ENCODE results near the gene TCEAL9. TPM values are rescaled to one million over a fixed set of nuclear protein-coding genes. Genes with fewer than 3 reads are reported as not detected.

Gene TCEAL9
- total and polyA plus RNA-seq, 2 of the 4 experiments (the other 2 are of a cell fraction), result 20.3 to 111 TPM

DNA sequence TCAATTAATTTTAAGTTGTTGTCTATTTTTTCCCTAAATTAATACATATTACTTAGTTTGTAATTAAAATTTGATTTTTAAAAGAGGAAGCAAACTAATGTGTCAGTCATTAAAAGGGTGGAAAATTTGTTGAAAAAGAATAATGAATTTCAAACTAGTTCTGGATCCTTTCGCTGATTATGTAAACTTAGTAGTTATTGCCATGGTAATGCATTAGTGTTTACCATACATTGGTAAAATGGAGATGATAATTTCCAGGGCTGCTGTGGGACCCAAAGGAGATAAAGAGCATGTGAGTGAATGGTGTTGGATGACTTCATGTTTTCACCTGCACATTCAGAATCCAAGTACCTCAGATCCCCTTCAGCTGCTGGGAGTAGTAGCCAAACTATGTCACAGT lies 26.6 kb downstream of the TCEAL9 start:
- in situ Hi-C loops (cut with MboI; ENCODE audit: low sequenced_read_pairs), result no loop called here
- ATAC-seq (ENCODE audit: low read depth), result no peak
- CTCF ChIA-PET, result interaction anchor here (0.6 kb wide), 1 partner anchor 119 kb away, joined by 4 read pairs; no protein-coding TSS in a partner anchor

More for the DNA sequence above, 26.6 kb downstream of the TCEAL9 start:
- Histone ChIP-seq H3K4me1 (ENCODE audit: control insufficient read depth, insufficient read depth, low read length) (peaks cover 6% of the 10 kb centered on the region), H2BK15ac (ENCODE audit: low read depth, low read length) (no peak overlapping the region), H2AK9ac (replicated peaks; ENCODE audit: low read depth, low read length, poor library complexity) (no peak overlapping the region), H3K9me1 (ENCODE audit: insufficient read depth, low read length) (no peaks in the 10 kb centered on the region), H3K9ac (ENCODE audit: low read depth, low read length) (no peak overlapping the region), H3K4me3 (ENCODE audit: insufficient read depth, low read depth, low read length) (no peak overlapping the region), H4K8ac (ENCODE audit: low read depth in 2 of 2, low read length in 2 of 2) (no peak overlapping the region), H3K23ac (ENCODE audit: low read depth, low read length) (no peak overlapping the region), H3K27ac (ENCODE audit: insufficient read depth, low read length) (no peak overlapping the region), H2BK5ac (ENCODE audit: low read depth, low read length, poor library complexity, severe bottlenecking) (no peak overlapping the region), H4K20me1 (ENCODE audit: insufficient read depth, low read length) (no peaks in the 10 kb centered on the region), H3K56ac (ENCODE audit: extremely low read depth, insufficient read depth, low read length) (no peak overlapping the region), H2BK120ac (ENCODE audit: low read depth, low read length) (no peak overlapping the region), H3K14ac (replicated peaks; ENCODE audit: low read depth, low read length) (no peak overlapping the region), H3K36me3 (ENCODE audit: control insufficient read depth, insufficient read depth, low read length) (peaks cover 5% of the 10 kb centered on the region), H3K18ac (ENCODE audit: low read depth, low read length) (no peak overlapping the region), H3K79me1 (ENCODE audit: low read depth in 1 of 2, low read length in 2 of 2) (no peaks in the 10 kb centered on the region; a peak in 1 of 4 replicates), H4K5ac (ENCODE audit: low read depth, low read length) (no peak overlapping the region), H2AK5ac (ENCODE audit: low read depth, low read length) (no peak overlapping the region), H2BK20ac (ENCODE audit: low read depth, low read length) (no peak overlapping the region), H3K4me2 (ENCODE audit: low read depth, low read length) (no peak overlapping the region), H4K91ac (ENCODE audit: insufficient read depth, low read depth, low read length) (no peak overlapping the region), H3K4ac (ENCODE audit: low read depth, low read length) (no peak overlapping the region), H2AFZ (replicated peaks; ENCODE audit: low read length, poor library complexity) (no peak overlapping the region), H3K9me3 (ENCODE audit: control insufficient read depth, insufficient read depth, low read length) (no peaks in the 10 kb centered on the region), H3K27me3 (ENCODE audit: control insufficient read depth, insufficient read depth, low read length) (no peaks in the 10 kb centered on the region; the same call in 1 of the 2 replicates)
- DNase-seq, result no peak
- POLR2A ChIA-PET (ENCODE audit: unreplicated experiment), result no interaction called here
- 75% methylated on average over 1 of the region's 1 CpG; no CpG with 5 or more reads in 1 of the 2 experiments for WGBS, 2 experiments (ENCODE audit: extremely low coverage in 2 of 2, insufficient read length in 1 of 2)
- intact Hi-C loops (cut with micrococcal nuclease), result no loop called here
- BruUV-seq (replicated peaks), result no TSS peak
- TF ChIP-seq FOS (IDR thresholded peaks at IDR 0.05; ENCODE audit: low read depth, low read length) (no peak), MAFK (IDR thresholded peaks at IDR 0.05; ENCODE audit: low read depth, low read length) (no peak), RCOR1 (IDR thresholded peaks at IDR 0.05; ENCODE audit: insufficient replicate concordance, low read length) (no peak)
- TF ChIP-seq, protein P1, sequence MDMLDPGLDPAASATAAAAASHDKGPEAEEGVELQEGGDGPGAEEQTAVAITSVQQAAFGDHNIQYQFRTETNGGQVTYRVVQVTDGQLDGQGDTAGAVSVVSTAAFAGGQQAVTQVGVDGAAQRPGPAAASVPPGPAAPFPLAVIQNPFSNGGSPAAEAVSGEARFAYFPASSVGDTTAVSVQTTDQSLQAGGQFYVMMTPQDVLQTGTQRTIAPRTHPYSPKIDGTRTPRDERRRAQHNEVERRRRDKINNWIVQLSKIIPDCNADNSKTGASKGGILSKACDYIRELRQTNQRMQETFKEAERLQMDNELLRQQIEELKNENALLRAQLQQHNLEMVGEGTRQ (IDR thresholded peaks at IDR 0.05; ENCODE audit: low read depth, low read length), result no peak
- dilution Hi-C loops (cut with HindIII; ENCODE audit: low sequenced_read_pairs, unreplicated experiment), result no loop called here

Data from IMR-90 (cell line).